OCI-LY3 (cell line): ENCODE results near the gene SRSF2.

Experiments
- EZH2phosphoT487 ChIP-seq: fragments of 200-600 bp; shearing (Covaris generic); IDR thresholded peaks from 2 replicates; pipeline ENCODE4 v1.6.1; 2018; ENCODE audit warnings: antibody characterized with exemption, mixed run types, low read depth
- TF ChIP-seq, protein P1 (sequence below): fragments of 200-600, 300-600 bp; sonication (generic); IDR thresholded peaks from 2 replicates; pipeline ENCODE4 v1.5.1; 2014; ENCODE audit warnings: antibody characterized with exemption, low read length, low read depth

DNA sequence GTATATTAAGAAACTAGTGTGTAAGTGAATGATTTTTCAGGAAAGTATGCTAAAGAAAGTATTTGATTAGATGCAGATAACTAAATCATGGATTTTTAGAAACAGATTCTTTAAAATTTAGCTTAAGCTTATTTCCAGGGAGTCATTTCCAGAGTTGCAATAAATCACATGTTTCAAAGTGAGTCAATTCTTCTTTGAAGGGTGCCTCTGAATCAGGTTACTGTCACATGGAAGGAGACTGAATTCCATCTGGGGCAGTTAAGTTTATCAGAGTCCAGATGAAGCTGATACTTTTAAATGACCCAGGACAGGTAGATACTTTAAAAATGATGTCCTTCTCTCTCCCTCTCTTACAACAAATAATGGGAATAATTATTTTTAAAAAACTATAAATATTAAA lies 5.8 kb upstream of the SRSF2 start:
- TF ChIP-seq, protein P1, sequence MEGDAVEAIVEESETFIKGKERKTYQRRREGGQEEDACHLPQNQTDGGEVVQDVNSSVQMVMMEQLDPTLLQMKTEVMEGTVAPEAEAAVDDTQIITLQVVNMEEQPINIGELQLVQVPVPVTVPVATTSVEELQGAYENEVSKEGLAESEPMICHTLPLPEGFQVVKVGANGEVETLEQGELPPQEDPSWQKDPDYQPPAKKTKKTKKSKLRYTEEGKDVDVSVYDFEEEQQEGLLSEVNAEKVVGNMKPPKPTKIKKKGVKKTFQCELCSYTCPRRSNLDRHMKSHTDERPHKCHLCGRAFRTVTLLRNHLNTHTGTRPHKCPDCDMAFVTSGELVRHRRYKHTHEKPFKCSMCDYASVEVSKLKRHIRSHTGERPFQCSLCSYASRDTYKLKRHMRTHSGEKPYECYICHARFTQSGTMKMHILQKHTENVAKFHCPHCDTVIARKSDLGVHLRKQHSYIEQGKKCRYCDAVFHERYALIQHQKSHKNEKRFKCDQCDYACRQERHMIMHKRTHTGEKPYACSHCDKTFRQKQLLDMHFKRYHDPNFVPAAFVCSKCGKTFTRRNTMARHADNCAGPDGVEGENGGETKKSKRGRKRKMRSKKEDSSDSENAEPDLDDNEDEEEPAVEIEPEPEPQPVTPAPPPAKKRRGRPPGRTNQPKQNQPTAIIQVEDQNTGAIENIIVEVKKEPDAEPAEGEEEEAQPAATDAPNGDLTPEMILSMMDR = no peak
- no peak for TF ChIP-seq EZH2phosphoT487
